GM19193 (cell line): ENCODE data around the gene ADAM12.

Experiments
- POLR2A ChIP-seq: IDR thresholded peaks from 4 replicates; pipeline ENCODE4 v1.6.1; 2011; ENCODE audit not compliant: insufficient read depth, insufficient read length; ENCODE audit errors: extremely low read depth

The ADAM12 gene

GRCh38 chr10:126210051-126210651, 178.1 kb downstream of the ADAM12 start:
- no peak for TF ChIP-seq POLR2A

GRCh38 chr10:126209451-126209850, 178.8 kb downstream of the ADAM12 start:
- no peak for TF ChIP-seq POLR2A

- TF ChIP-seq POLR2A, result no peak
Measured at GRCh38 chr10:126208726-126209302, 179.5 kb downstream of the ADAM12 start.

GRCh38 chr10:126207851-126208250, 180.4 kb downstream of the ADAM12 start:
- no peak for TF ChIP-seq POLR2A

- TF ChIP-seq POLR2A, result no peak
Measured at GRCh38 chr10:126207313-126207771, 180.9 kb downstream of the ADAM12 start.

GRCh38 chr10:126205486-126206205, 182.6 kb downstream of the ADAM12 start:
- TF ChIP-seq POLR2A, result no peak

GRCh38 chr10:126204320-126204719, 184.0 kb downstream of the ADAM12 start:
- no peak for TF ChIP-seq POLR2A

- no peak for TF ChIP-seq POLR2A
Measured at GRCh38 chr10:126203746-126204145, 184.5 kb downstream of the ADAM12 start.

GRCh38 chr10:126201603-126202002, 186.7 kb downstream of the ADAM12 start:
- no peak for TF ChIP-seq POLR2A

- no peak for TF ChIP-seq POLR2A
Measured at GRCh38 chr10:126199221-126199998, 188.9 kb downstream of the ADAM12 start.

- TF ChIP-seq POLR2A, result no peak
Measured at GRCh38 chr10:126198681-126199080, 189.6 kb downstream of the ADAM12 start.

GRCh38 chr10:126197036-126197543, 191.2 kb downstream of the ADAM12 start:
- TF ChIP-seq POLR2A, result no peak

GRCh38 chr10:126196281-126196680, 192.0 kb downstream of the ADAM12 start:
- TF ChIP-seq POLR2A, result no peak

GRCh38 chr10:126191192-126191591, 197.1 kb downstream of the ADAM12 start:
- TF ChIP-seq POLR2A, result no peak

GRCh38 chr10:126188679-126189200, 199.5 kb downstream of the ADAM12 start:
- TF ChIP-seq POLR2A, result no peak
